Measurements from ENCODE around the gene RHBDF1.

RHBDF1 gene

DNA sequence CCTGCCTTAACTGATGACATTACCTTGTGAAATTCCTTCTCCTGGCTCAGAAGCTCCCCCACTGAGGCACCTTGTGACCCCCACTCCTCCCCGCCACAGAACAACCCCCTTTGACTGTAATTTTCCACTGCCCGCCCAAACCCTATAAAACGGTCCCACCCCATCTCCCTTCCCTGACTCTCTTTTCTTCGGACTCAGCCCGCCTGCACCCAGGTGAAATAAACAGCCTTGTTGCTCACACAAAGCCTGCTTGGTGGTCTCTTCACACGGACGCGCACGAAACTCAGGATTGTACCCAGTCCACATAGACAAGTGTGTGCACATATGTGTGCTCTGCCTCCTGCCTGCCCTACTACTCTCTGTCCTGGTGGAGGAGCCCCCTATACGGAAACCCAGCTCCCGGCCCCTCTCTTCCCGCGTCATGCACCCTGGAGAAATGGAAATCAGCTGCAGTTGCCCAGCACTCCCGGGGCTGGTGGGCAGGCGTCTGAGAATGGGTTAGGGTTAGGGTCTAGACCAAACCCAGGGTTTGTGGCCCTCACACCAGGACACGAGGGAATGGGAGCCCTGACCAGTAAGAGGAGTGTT lies 2.4 kb upstream of the RHBDF1 start:
- DNase-seq (ENCODE audit: low spot score), result no peak

DNA sequence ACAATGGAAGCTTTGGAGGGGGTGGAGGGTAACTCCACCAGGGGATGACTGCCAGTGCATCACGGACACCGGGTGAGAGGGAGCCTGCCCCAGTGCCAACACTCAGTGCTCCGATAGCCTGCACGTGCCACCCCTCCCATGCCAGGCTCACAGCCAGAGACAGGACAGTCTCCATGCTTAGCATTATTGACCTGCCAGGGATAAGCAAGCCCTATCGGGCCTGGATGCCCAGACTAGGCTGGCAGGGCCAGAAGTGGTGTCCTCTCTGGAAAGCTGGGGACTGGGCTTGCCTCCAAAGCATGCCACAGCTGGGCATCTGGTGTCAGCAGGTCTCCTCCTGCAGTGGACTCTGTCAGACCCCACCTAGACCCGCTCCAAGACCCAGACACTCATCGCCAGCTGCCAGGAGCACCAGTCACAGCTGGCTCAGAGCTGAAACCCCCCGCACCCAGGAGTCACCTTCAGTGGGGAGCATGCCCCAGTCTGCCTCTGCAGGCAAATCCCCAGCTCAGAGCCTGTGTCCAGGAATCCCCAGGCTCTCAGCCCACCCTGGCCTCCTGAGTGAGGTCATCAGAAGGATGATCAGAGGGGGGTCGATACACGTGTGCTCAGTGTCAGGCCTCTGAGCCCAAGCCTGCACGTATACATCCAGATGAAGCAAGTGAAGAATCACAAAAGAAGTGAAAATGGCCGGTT lies 1.8 kb upstream of the RHBDF1 start:
- no peak for DNase-seq (ENCODE audit: low spot score)

DNA sequence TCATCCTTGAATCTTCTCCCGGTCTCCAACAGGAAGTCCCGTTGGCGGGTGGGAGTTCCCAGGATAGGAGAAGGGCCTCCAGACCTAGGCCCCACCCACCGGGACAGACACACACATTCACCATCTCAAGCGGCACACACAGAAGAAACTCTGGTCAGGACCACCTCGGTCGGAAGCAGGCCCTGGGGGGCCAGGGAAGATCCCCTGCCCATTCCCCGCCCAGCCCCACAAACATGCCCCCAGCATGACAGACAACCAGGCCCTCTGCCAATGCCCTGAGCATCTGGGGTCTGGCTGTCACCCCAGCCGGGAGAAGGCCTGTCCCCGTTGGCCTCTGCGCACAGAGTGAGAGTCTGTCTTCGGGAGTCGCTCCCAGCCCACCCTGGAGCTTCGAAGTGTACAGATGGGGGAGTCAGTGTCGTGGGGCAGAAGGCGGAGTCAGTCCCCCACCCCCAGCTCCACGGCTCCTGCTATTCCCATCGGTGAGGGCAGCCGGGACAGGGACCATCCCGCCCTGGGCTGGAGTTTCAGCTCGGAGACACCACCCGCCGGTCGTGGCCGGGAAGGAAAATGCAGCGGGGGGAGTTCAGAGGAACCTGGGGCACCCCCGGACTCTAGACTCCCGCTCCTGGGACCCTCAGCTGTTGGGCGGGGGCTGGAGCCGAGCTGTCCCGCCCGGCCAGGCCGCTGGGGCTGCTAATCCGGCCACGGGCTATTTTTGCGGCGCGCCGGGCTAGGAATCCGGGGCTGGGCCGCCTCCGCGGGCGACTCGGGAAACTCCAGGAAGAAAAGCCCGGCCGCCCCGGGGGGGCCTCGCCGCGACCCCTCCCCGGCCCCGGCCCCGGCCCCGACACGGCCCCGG lies 660 bp downstream of the RHBDF1 start:
- DNase-seq (ENCODE audit: low spot score), result peak; percentile 66

DNA sequence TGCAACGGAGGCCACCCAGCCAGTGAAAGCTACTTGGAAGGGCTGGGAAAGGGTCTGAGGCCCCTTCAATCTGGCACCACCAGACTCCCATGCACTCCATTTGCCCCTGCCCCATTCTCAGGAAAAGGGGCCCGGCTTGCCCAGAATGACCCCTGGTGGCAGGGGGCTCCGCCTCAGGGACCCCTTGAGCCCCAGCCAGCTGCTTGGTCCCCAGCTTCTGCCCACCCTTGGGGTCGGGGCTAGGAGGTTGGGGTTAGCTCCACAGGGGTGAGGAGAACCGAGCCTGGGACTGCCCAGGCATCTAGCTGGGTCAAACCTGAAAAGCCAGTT lies 1.3 kb downstream of the RHBDF1 start:
- DNase-seq (ENCODE audit: low spot score), result no peak

DNA sequence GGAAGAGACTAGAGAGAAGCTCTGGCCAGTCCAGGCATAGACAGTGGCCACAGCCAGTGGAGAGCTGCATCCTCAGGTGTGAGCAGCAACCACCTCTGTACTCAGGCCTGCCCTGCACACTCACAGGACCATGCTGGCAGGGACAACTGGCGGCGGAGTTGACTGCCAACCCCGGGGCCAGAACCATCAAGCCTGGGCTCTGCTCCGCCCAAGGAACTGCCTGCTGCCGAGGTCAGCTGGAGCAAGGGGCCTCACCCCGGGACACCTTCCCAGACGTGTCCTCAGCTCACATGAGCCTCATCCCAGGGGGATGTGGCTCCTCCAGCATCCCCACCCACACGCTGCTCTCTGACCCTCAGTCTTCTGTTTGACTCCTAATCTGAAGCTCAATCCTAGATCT lies 3.2 kb downstream of the RHBDF1 start:
- no peak for DNase-seq (ENCODE audit: low spot score)

DNA sequence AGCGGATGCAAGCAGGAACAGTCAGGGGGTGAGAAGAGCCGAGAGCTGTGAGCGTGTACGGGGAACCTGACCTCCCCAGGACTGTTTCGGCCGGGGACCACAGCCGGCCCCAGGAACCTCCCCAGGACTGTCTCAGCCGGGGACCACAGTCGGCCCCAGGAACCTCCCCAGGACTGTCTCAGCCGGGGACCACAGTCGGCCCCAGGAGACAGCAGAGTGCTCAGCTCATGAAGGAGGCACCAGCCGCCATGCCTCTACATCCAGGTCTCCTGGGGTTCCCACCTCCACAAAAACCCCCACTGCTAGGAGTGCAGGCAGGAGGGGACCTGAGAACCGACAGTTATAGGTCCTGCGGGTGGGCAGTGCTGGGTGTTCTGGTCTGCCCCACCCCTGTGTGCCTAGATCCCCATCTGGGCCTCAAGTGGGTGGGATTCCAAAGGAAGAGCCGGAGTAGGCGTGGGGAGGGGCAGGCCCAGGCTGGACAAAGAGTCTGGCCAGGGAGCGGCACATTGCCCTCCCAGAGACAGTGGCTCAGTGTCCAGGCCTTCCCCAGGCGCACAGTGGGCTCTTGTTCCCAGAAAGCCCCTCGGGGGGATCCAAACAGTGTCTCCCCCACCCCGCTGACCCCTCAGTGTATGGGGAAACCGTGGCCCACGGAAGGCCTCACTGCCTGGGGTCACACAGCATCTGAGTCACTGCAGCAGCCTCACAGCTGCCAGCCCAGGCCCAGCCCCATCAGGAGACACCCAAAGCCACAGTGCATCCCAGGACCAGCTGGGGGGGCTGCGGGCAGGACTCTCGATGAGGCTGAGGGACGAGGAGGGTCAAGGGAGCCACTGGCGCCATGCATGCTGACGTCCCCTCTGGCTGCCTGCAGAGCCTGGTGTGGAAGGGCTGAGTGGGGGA lies 4.3 kb downstream of the RHBDF1 start:
- no peak for DNase-seq (ENCODE audit: low spot score)

DNA sequence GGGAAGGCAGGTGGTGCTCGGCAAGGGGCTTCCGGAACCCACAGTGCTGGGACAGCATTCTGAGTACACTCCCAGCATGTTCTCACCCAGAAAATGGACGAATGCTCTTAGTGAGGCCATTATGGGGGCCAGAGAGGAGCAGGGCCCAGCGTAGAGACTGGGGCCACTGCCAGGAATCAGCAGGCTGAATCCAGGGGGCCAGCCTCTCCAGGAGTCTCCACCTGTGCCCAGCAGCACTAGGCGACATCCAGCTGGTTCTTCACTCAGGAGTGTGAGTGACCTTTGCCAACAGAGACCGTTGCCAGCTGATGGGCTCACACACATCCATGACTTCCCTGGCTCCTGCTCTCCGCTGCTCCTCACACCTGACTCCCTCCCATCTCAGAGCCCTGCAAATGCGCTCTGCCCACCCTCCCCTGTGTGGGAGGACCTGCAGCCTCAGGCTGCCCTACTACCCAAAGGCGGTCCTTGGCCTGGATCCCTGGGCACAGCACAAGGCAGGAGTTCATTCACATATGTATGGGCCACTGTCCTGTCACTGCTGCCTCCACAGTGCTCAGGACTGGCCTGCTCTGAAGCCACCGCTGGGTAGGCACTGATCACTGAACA lies 5.1 kb downstream of the RHBDF1 start:
- no peak for DNase-seq (ENCODE audit: low spot score)

DNA sequence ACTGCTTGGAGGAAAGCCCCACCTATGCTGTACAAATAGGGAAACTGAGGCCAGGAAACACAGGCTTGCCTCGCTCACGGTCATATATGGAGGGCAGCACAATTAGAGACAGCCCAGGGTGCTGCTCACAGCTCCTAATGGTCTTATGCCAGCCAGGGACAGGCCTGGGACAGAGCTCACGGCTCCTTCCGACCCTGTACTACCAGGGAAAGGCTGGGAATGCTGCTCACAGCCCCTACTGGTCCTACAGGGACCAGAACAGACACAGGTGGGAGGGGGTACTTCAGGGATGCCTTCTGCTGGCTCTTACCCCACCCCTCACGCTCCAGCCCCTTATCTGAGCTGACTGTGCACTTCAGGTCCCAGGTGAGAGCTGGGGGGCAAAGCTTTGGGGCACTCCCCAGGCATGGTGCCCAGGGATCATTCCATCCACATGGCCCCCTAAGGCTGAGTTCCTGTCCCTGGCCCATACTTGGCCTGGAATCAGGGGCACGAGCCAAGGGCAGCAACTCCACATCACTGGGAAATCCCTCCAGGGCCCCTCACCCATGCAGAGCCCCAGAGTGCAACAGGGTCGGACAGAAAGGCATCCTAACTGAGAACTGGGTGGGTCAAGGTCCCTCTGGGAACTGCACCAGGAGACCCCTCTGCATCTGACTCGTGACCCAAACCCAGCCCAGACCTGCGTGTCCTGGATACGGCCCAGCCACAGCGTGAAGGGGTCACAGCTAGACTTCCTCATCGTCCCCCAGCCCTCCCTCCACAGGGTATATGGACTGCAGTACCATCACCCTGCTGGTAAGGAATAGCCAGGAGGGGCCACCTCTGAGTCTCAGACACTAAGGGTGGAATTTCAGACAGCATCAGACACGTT lies 5.9 kb downstream of the RHBDF1 start:
- DNase-seq (ENCODE audit: low spot score), result no peak

DNA sequence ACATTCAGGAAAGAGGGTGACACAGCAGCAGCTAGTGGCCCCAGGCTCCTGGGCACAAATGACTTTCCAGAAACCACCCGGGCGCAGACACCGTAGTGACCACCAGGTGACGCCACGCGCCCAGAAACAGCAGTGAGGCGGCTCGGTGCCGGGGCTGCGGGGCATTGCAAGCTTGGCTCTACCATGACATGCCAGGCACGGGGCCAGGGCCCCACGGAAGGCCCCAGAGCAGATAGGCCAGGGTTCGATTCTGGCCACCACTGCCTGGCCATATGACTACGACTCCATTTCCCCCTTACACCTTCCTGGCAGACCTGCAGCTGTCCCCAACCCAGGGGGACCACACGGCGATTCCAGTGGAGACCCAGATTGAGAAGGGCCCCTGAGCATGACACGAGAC lies 6.7 kb downstream of the RHBDF1 start:
- DNase-seq (ENCODE audit: low spot score), result peak; percentile 92

DNA sequence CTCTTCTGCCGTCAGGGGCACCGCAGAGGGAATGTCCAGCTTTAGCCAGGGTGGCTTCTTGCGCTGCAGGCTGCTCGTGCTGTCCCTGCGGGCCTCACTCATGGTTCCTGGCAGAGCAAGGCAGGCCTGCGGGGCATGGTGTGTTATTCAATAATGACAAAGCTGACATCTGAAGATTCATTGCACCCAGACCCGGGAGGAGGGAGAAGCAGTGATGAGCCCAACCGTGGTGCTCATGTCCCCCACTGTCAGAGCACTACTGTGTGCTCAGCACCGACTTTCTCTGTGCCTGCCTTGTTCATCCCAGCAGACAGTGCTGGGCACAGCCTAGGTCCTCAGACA lies 7.5 kb downstream of the RHBDF1 start:
- no peak for DNase-seq (ENCODE audit: low spot score)

DNA sequence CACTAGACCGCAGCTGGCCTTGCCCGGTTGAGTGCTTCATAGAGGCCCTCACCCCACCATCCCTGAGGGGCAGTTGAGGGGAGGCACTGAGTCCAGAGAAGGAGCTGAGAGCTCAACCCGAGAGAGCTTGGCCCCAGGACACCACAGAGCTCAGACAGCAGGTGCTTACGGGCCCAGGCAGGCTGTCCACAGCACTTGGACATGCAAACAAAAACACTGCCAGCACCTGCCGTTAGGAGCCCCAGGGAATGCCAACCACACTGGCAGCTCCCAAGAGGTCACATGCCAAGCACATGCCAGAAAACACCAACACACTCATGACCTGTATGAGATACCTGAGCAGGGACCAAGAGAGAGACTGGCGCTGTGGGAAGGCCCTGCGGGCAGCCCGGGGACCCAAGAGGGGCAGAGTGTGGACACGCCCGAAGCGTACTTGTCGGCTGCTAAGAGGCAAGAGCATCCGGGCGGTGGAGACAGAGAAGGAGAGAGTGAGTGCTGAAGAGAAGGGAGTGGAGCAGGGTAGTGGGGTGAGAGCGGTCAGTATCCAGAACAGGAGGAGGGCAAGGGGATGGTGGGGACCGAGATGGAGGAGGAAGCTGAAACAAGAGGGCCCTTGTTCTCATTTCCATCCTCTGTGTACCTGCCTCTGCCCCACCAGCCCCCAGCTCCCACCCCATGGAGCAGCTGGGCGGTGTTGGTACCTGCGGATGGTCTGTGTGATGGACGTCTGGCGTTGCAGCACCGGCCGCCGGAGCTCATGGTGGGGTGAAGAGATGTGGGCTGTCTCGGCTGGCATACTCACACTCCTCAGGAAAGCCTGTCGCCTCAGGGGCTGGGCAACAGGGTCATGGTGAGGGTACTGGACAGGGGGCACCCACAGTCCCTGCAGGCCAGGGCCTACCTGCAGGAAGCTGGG lies 8.2 kb downstream of the RHBDF1 start:
- no peak for DNase-seq (ENCODE audit: low spot score)

DNA sequence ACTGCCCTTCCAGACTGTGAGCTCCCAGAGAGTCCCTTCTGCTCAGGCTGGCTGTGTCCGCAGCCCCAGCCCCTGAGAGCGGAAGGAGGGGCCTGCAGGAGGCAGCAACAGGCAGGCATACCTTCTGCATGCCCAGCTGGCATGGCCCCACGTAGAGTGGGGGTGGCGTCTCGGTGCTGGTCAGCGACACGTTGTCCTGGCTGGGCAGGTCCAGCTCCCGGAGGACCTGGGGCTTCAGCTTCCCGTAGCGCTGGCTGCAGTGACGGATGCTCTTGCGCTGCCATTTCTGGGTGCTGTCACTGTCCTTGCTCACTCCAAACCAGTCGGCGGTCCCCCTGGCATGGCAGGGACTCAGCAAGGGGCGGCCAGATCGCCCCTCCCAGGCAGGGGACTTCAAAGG lies 9.0 kb downstream of the RHBDF1 start:
- no peak for DNase-seq (ENCODE audit: low spot score)

DNA sequence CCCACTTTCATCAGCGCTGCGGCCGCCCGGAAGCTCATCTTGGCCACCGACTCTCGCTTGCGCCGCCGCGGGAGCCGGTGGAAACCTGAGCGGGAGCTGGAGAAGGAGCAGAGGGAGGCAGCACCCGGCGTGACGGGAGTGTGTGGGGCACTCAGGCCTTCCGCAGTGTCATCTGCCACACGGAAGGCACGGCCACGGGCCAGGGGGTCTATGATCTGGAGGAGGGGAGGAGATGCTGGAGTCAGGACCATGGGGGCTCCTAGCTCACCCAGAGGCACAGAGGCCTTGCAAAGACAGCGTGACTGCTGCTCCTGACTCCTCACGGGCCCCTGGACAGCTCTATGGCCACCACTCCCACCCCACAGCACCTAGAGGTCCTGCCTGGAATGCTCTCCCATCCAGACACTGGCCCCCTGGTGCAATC lies 9.5 kb downstream of the RHBDF1 start:
- DNase-seq (ENCODE audit: low spot score), result no peak

DNA sequence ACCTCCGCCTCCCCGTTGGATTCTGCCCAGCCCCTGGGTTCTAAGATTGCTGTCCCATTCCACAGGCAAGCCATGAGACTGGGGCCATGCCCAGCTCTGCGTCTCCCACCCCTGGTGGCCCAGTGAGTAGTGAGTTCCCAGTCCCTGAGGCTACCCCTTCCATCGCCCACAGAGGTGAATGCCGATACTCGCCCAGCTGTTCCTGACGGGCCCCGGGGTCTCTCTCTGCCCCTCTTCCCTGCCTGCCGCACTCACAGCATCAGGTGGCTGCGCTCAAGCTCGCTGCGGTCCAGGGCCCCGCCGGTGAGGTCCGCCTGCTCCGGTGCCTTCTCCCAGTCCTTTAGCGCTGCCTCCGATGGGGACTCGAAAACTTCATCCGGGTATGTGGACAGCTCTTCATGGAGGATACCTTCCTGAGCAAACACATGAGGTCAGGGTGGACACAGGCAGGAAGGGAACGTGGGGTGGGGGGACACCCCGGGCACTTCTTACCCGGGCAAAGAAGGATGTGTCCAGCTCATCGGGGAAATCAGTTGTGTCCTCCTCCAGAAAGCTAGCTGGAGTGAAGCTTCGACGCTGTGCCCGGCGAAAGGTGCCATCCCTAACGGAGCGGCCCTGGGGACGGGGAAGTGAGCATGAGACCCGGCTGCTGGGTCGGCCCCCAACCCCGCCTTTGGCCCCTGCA lies 10.0 kb downstream of the RHBDF1 start:
- no peak for DNase-seq (ENCODE audit: low spot score)

DNA sequence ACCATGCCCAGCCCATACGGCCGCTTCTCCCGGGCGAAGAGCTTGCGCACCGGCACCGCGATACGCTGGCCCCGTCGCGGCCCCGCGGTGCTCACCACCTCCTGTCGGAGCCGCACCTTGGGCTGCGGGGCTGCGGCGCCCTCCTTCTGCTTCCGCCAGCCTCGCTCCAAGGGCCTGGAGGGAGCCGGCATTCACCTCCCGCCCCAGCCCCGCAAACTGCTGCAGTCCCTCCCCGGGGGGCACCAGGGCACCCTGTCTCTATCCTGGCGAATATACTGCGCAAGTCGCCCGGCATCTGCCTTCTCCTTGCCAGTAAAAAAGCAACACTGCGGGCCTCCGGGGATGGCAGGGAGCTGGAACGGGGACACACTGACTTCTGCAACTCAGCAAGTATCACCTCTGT lies 10.6 kb downstream of the RHBDF1 start:
- no peak for DNase-seq (ENCODE audit: low spot score)

DNA sequence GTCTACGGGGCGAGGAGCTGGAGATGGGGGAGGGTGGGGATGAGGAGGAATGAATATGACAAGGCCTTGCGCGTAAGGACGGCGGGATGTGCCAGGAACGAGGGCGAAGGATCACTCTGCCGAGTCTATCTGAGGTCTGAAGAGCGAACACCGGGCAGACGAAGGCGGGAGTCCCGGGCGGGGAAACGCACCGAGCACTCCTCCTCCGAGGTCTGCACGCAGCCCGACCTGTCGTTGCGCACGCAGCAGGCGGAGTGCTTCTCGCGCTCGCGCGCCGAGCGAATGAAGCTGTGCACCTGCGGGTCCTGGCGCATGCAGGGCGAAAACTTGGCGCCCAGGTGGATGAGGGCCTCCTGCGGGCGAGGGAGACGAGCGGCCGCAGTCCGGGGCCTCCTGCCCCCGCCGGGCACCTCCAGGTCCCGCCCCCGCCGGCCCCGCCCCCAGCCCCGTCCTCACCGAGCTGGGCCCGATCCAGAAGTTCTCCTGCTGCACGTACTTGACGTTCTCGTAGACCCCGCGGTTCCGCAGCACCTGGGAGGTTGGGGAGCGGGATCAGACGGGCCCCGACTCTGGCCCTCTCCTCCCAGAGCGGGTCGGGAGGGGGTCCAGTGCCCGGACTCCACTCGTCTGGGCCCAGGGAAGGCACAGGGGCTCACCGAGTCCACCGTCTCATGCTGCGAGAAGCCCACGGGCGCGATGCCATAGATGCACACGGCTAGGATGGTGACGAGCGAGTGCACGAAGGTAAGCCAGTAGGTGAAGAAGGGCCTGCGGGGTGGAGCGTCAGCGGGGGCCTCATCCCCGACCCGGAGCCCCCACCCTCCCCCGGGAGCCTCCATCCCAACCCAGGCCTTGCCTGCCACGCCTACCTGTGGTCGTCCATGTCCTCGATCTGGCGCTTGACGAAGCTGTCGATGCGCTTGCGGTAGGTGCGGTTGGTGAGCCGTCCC lies 11.2 kb downstream of the RHBDF1 start:
- no peak for DNase-seq (ENCODE audit: low spot score)

DNA sequence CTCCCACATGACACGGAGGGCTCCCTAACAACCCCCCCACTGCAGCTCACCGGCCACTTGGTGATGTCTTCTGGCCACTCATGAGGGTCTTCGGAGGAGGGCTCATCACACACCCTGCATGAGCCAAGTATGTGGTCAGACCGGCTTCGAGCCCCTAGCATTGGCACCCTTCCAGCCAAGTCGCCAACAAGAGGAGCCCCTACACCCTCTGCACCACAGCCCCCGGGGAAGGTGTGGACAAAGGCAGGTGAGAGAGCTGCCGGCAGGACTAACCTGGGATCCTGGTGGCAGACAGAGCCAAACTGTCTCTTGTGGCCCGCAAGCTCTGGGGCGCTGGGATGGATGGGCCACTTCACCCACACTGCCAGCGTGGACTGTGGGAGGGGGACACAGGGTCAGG lies 12.3 kb downstream of the RHBDF1 start:
- no peak for DNase-seq (ENCODE audit: low spot score)

DNA sequence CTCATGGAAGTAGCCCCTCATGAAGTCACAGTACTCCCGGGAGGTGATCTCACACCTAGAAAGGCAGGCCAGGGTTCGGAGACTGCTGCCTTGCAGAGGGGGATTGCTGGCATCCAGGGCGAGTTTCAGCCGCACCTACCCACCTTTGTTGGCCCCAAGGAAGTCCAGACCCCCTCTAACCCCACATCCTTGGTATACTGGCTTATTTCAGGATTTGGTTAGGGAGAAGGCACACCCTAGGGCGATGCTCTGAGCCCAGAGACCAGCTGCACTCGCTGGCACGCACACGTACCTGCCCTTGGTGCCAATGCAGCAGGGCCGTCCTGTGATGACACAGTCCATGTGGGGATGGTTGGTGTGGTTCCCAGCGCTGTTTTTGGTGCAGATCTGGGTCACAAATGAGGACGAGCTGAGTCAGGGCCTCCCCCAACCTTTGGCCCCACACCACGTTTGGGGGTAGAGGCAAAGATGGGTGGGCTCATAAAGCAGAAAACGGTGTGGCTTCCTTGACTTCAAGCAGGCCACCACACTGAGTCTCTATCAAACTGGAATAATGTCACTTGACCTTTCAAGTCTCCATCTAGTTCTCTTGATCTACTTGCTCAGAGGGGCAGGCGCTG lies 12.9 kb downstream of the RHBDF1 start:
- DNase-seq (ENCODE audit: low spot score), result no peak

Data from D341Med (cell line).